GM06990 (cell line): ENCODE data around the gene MPL.

Experiments
- DNase-seq: peaks from one replicate; pipeline ENCODE4 v3.0.0-alpha.2; 2011; ENCODE audit not compliant: insufficient read length; ENCODE audit errors: extremely low read depth
- H3K27me3 ChIP-seq: replicated peaks from 2 replicates; pipeline ENCODE4 v1.6.0; 2011; ENCODE audit warnings: low read length; ENCODE audit not compliant: control insufficient read depth, insufficient read depth
- H3K36me3 ChIP-seq: 2 replicates; pipeline ENCODE4 v1.5.1; 2011; ENCODE audit warnings: low read length; ENCODE audit not compliant: control insufficient read depth, insufficient read depth
- H3K4me3 ChIP-seq: replicated peaks from 2 replicates; pipeline ENCODE4 v1.5.1; 2011; ENCODE audit warnings: low read depth, mild to moderate bottlenecking, control low read depth, low read length
- TF ChIP-seq, protein P1 (sequence below): IDR thresholded peaks from 2 replicates; pipeline ENCODE4 v1.5.1; 2011; ENCODE audit warnings: low read length, control low read depth, mild to moderate bottlenecking, inconsistent platforms; ENCODE audit not compliant: insufficient read depth, poor library complexity, severe bottlenecking

Gene MPL

DNA sequence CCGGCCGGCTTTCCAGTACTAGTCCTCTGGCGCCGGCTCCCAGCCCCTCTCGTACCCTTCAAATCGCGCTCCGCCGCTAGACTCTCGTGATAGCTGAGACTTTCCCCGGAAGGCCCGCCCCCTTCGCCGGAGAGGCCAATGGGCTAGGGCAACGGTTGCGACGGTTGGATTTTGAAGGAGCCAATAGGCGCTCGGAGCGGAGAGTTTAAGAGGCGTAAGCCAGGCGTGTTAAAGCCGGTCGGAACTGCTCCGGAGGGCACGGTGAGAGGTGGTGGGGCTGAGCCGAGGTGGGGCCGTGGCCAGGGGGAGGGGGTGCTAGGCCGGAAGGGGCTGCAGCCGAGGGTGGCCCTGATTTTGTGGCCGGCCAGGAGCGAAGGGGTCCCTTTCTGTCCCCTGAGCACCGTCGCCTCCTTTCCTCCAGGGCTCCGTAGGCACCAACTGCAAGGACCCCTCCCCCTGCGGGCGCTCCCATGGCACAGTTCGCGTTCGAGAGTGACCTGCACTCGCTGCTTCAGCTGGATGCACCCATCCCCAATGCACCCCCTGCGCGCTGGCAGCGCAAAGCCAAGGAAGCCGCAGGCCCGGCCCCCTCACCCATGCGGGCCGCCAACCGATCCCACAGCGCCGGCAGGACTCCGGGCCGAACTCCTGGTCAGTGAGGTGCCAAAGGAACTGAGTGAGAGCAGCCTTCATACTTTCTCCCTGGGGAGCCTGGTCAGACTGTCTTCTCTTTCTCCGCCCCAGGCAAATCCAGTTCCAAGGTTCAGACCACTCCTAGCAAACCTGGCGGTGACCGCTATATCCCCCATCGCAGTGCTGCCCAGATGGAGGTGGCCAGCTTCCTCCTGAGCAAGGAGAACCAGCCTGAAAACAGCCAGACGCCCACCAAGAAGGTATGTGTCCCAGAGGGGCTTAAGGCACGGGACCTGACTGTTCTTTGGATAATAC is 21.4 kb downstream of the MPL start, which contains the start of gene CDC20:
Gene CDC20 (plus strand): TSS at position 236 of the 948 bp plus-strand sequence. CDS start 235 bp downstream, at position 471.
- peak; percentile 95 for DNase-seq
- Histone ChIP-seq H3K4me3 (peak within 1 kb of the TSS; percentile 87), H3K27me3 (no peaks in the 10 kb centered on the region), H3K36me3 (peaks cover 31% of the 10 kb centered on the region)
- TF ChIP-seq, protein P1, sequence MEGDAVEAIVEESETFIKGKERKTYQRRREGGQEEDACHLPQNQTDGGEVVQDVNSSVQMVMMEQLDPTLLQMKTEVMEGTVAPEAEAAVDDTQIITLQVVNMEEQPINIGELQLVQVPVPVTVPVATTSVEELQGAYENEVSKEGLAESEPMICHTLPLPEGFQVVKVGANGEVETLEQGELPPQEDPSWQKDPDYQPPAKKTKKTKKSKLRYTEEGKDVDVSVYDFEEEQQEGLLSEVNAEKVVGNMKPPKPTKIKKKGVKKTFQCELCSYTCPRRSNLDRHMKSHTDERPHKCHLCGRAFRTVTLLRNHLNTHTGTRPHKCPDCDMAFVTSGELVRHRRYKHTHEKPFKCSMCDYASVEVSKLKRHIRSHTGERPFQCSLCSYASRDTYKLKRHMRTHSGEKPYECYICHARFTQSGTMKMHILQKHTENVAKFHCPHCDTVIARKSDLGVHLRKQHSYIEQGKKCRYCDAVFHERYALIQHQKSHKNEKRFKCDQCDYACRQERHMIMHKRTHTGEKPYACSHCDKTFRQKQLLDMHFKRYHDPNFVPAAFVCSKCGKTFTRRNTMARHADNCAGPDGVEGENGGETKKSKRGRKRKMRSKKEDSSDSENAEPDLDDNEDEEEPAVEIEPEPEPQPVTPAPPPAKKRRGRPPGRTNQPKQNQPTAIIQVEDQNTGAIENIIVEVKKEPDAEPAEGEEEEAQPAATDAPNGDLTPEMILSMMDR, result no peak

DNA sequence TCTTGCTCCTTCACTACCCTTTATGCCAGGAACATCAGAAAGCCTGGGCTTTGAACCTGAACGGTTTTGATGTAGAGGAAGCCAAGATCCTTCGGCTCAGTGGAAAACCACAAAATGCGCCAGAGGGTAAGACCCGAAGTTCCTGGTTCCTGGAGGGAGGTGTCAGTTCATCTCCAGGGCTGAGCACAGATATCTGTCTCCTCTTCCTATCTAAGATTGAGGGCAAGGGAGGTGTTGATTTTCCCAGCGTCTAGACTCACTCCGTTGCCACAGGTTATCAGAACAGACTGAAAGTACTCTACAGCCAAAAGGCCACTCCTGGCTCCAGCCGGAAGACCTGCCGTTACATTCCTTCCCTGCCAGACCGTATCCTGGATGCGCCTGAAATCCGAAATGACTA is 22.1 kb downstream of the MPL start:
- peaks cover 37% of the 10 kb centered on the region for H3K36me3 ChIP-seq
- DNase-seq, result no peak
- TF ChIP-seq, protein P1, result no peak
- H3K27me3 ChIP-seq, result no peaks in the 10 kb centered on the region
- peak overlapping the region; percentile 87 for H3K4me3 ChIP-seq

DNA sequence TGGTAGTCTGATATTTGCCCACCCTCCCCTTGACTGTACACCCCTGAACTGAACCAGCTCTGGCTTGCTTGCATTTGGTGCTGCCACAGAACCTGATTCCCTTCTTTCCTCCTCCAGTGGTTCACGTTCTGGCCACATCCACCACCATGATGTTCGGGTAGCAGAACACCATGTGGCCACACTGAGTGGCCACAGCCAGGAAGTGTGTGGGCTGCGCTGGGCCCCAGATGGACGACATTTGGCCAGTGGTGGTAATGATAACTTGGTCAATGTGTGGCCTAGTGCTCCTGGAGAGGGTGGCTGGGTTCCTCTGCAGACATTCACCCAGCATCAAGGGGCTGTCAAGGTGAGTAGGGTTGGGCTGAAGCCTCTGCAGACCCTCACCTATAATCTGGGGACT is 23.0 kb downstream of the MPL start:
- Histone ChIP-seq H3K27me3 (no peaks in the 10 kb centered on the region), H3K4me3 (peak overlapping the region; percentile 87), H3K36me3 (peaks cover 42% of the 10 kb centered on the region)
- DNase-seq, result no peak
- TF ChIP-seq, protein P1, result no peak

DNA sequence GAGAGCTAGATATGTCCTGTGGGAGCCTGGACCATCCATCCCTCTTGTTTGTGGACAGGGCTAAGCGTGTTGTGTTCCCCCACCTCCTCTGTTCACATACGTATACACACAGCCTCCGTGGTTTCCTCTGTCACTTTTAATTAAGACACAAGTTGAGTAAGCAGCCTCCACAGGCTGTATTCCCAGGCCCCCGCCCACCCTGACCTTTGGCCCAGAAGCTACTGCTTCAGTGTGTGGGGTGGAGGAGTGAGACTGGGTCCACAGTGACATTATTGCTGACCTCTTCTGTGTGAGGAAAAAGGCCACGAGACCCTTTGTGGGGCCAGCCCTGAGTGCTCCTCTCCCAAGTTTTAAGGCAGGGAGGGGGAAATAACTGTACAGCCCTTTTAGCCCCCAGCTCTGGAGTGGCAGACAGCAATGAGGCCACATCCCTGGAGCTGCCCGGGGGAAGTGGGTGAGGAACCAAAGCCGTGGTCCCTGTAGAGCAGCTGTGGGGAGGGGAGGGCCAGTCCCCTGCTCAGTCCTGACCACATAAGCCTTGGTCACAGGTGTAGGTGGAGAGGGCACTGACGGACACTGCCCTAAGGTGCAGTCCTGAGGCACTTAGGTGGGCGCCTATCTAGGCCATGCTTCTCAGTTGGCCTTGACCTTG is 25.8 kb downstream of the MPL start:
- Histone ChIP-seq H3K27me3 (no peaks in the 10 kb centered on the region), H3K36me3 (peaks cover 42% of the 10 kb centered on the region)
- DNase-seq, result no peak

DNA sequence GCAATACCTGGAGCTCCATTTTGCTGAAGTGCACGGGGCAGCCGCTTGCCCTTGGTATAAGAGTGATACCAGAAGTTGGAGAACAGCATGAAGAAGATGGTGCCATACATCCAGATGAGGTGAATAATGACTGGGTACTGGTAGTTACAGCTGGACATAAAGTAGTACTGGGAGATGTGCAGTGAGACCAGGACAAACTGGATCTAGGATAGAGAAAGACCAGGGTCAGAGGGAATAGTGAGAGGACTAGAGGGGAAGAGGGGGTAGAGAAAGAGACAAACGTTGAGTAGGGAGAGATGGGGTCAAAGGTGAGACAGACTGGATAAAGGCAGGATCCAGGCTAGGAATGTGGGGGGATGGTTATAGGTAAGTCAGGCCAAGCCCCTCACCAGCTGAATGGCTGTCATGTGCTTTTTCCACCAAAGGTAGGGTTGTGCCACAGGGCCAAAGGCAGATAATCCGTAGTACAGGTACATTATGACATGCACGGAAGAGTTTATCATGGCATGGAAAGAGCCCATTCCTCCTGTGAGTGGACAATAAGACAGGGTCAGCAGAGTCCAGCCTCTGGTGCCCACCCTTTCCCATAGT is 26.4 kb downstream of the MPL start:
- TF ChIP-seq, protein P1, result no peak
- no peaks in the 10 kb centered on the region for H3K27me3 ChIP-seq
- no peak overlapping the region for H3K4me3 ChIP-seq
- DNase-seq, result no peak
- peaks cover 42% of the 10 kb centered on the region for H3K36me3 ChIP-seq

More for the DNA sequence above, 25.8 kb downstream of the MPL start:
- TF ChIP-seq, protein P1, result no peak
- no peak overlapping the region for H3K4me3 ChIP-seq
